HEK293T (cell line): Measurements from ENCODE around the gene TTLL11.
"Not testable (repeated sequence)": the region's sequence is repeated elsewhere in the genome, so short reads cannot be mapped to it uniquely, and the experiment has no call there.

ENCODE experiments used
- CTCF ChIA-PET: fragments of 350-600 bp; formaldehyde crosslinking; extraction: SDS; loops from one replicate; lab custom pipeline; 2021; ENCODE audit warnings: antibody characterized with exemption, inconsistent platforms; lab: Yijun Ruan, JAX
- POLR2A ChIA-PET: fragments of 350-600 bp; formaldehyde crosslinking; extraction: SDS; loops from one replicate; lab custom pipeline; 2020; ENCODE audit warnings: antibody characterized with exemption, inconsistent platforms; lab: Yijun Ruan, JAX
- DNase-seq: peaks from one replicate; pipeline ENCODE4 v3.0.0; 2012; ENCODE audit warnings: mixed read lengths; ENCODE audit errors: extremely low spot score
- ARNT ChIP-seq: fragments of 450-650 bp; IDR thresholded peaks from 2 replicates; pipeline ENCODE4 v1.6.1; 2017; ENCODE audit warnings: mild to moderate bottlenecking
- BHLHE40 ChIP-seq: fragments of 450-650 bp; IDR thresholded peaks from 2 replicates; pipeline ENCODE4 v1.6.1; 2016; ENCODE audit warnings: mild to moderate bottlenecking, moderate library complexity, borderline replicate concordance
- CTBP1 ChIP-seq: fragments of 450-650 bp; IDR thresholded peaks from 2 replicates; pipeline ENCODE4 v1.6.1; 2016; ENCODE audit warnings: borderline replicate concordance
- ELF4 ChIP-seq: fragments of 450-650 bp; IDR thresholded peaks from 2 replicates; pipeline ENCODE4 v1.6.1; 2017; ENCODE audit warnings: antibody characterized with exemption
- FOXA1 ChIP-seq: fragments of 450-650 bp; IDR thresholded peaks from 2 replicates; pipeline ENCODE4 v1.6.1; 2016; ENCODE audit warnings: mild to moderate bottlenecking
- FOXK2 ChIP-seq: fragments of 450-650 bp; IDR thresholded peaks from 2 replicates; pipeline ENCODE4 v1.6.1; 2016; ENCODE audit warnings: mild to moderate bottlenecking
- FOXM1 ChIP-seq: fragments of 450-650 bp; IDR thresholded peaks from 2 replicates; pipeline ENCODE4 v1.6.1; 2017; ENCODE audit warnings: mild to moderate bottlenecking, borderline replicate concordance
- HDGF ChIP-seq: fragments of 450-650 bp; IDR thresholded peaks from 2 replicates; pipeline ENCODE4 v1.6.1; 2017; ENCODE audit warnings: antibody characterized with exemption, borderline replicate concordance
- L3MBTL2 ChIP-seq: fragments of 450-650 bp; conservative IDR thresholded peaks from 2 replicates; pipeline ENCODE4 v1.6.1; 2016; ENCODE audit warnings: mild to moderate bottlenecking
- LEF1 ChIP-seq: fragments of 450-650 bp; IDR thresholded peaks from 2 replicates; pipeline ENCODE4 v1.6.1; 2017; ENCODE audit warnings: mild to moderate bottlenecking, borderline replicate concordance
- NFRKB ChIP-seq: fragments of 450-650 bp; IDR thresholded peaks from 2 replicates; pipeline ENCODE4 v1.6.1; 2016; ENCODE audit warnings: mild to moderate bottlenecking, moderate library complexity
- PKNOX1 ChIP-seq: fragments of 450-650 bp; IDR thresholded peaks from 2 replicates; pipeline ENCODE4 v1.6.1; 2016
- SP1 ChIP-seq: fragments of 450-650 bp; IDR thresholded peaks from 2 replicates; pipeline ENCODE4 v1.6.1; 2017
- SUZ12 ChIP-seq: fragments of 450-650 bp; IDR thresholded peaks from 2 replicates; pipeline ENCODE4 v1.6.1; 2016; ENCODE audit warnings: mild to moderate bottlenecking
- TARDBP ChIP-seq: fragments of 450-650 bp; IDR thresholded peaks from 2 replicates; pipeline ENCODE4 v1.6.1; 2016
- ZNF384 ChIP-seq: fragments of 450-650 bp; IDR thresholded peaks from 2 replicates; pipeline ENCODE4 v1.6.1; 2016

TTLL11 gene

GRCh38 chr9:122001491-122002201, 91.5 kb downstream of the TTLL11 start:
- ChIA-PET POLR2A (no interaction called here), CTCF (no interaction called here)
- DNase-seq = no peak
- TF ChIP-seq PKNOX1 = no peak
- TF ChIP-seq SUZ12 = no peak
- TF ChIP-seq SP1 = no peak
- no peak for TF ChIP-seq ELF4

- TF ChIP-seq ZNF384 = 0 out of 2 replicates have a peak, but pooled peaks have one; percentile 26
- DNase-seq, POLR2A ChIA-PET, CTCF ChIA-PET: not testable (repeated sequence)
Observed at GRCh38 chr9:122000526-122000925, 92.6 kb downstream of the TTLL11 start.

- POLR2A ChIA-PET = no interaction called here
- CTCF ChIA-PET = interaction anchor here (1.3 kb wide), 1 partner anchor 359 kb away, joined by 3 read pairs; no protein-coding TSS in a partner anchor
- TF ChIP-seq SUZ12 = no peak
- TF ChIP-seq FOXK2 = no peak
- TF ChIP-seq ELF4 = no peak
- no peak for TF ChIP-seq SP1
- no peak for TF ChIP-seq ARNT
- TF ChIP-seq NFRKB = no peak
- no peak for TF ChIP-seq LEF1
- TF ChIP-seq PKNOX1 = no peak
- no peak for TF ChIP-seq FOXA1
- no peak for TF ChIP-seq BHLHE40
- no peak for TF ChIP-seq TARDBP
- no peak for TF ChIP-seq FOXM1
- TF ChIP-seq L3MBTL2 = no peak
- no peak for TF ChIP-seq CTBP1
- no peak for DNase-seq
Observed at GRCh38 chr9:121999556-121999955, 93.6 kb downstream of the TTLL11 start.

- ChIA-PET POLR2A (no interaction called here), CTCF (interaction anchor here (1.0 to 1.3 kb wide), 2 partner anchors 358 kb away, joined by 3 to 5 read pairs; no protein-coding TSS in a partner anchor)
- TF ChIP-seq SP1 (no peak), L3MBTL2 (no peak), HDGF (no peak), PKNOX1 (no peak), FOXM1 (no peak), SUZ12 (no peak), ZNF384 (no peak), FOXA1 (no peak), FOXK2 (no peak), ELF4 (no peak), CTBP1 (no peak), ARNT (no peak), BHLHE40 (no peak), LEF1 (no peak), NFRKB (no peak), TARDBP (no peak)
- no peak for DNase-seq
Observed at GRCh38 chr9:121998513-121999049, 94.5 kb downstream of the TTLL11 start.

- TF ChIP-seq HDGF (no peak), NFRKB (no peak), ZNF384 (no peak), FOXA1 (no peak), TARDBP (no peak), CTBP1 (no peak), FOXM1 (no peak), BHLHE40 (no peak), FOXK2 (no peak), L3MBTL2 (no peak), PKNOX1 (no peak), LEF1 (no peak), SUZ12 (no peak)
- POLR2A ChIA-PET = no interaction called here
- CTCF ChIA-PET = interaction anchor here (1.0 kb wide), 1 partner anchor 357 kb away, joined by 5 read pairs; no protein-coding TSS in a partner anchor
- DNase-seq = peak; percentile 23
Observed at GRCh38 chr9:121997791-121998190, 95.3 kb downstream of the TTLL11 start.

- ChIA-PET CTCF (no interaction called here), POLR2A (no interaction called here)
- TF ChIP-seq SUZ12 (no peak), BHLHE40 (no peak), ZNF384 (no peak), ARNT (no peak), ELF4 (no peak), FOXA1 (no peak), L3MBTL2 (no peak), CTBP1 (no peak), FOXM1 (no peak)
- DNase-seq = no peak
Observed at GRCh38 chr9:121996783-121997182, 96.3 kb downstream of the TTLL11 start.
